GM19193 (cell line): ENCODE data around the gene NEURL1B.

Source experiments
- POLR2A ChIP-seq: IDR thresholded peaks from 4 replicates; pipeline ENCODE4 v1.6.1; 2011; ENCODE audit not compliant: insufficient read depth, insufficient read length; ENCODE audit errors: extremely low read depth

The NEURL1B gene

GRCh38 chr5:172688349-172689217 is 47.5 kb downstream of the NEURL1B start:
- no peak for TF ChIP-seq POLR2A

GRCh38 chr5:172689218-172689572 is 48.1 kb downstream of the NEURL1B start:
- no peak for TF ChIP-seq POLR2A

- no peak for TF ChIP-seq POLR2A
Measured at GRCh38 chr5:172689801-172690200, 48.7 kb downstream of the NEURL1B start.

- no peak for TF ChIP-seq POLR2A
Measured at GRCh38 chr5:172690258-172691075, 49.4 kb downstream of the NEURL1B start.

- TF ChIP-seq POLR2A: no peak
Measured at GRCh38 chr5:172691886-172692285, 50.8 kb downstream of the NEURL1B start.

GRCh38 chr5:172692451-172692850 is 51.4 kb downstream of the NEURL1B start:
- no peak for TF ChIP-seq POLR2A

GRCh38 chr5:172692981-172693380 is 51.9 kb downstream of the NEURL1B start:
- TF ChIP-seq POLR2A: no peak

GRCh38 chr5:172694061-172694460 is 53.0 kb downstream of the NEURL1B start:
- TF ChIP-seq POLR2A: no peak

- TF ChIP-seq POLR2A: no peak
Measured at GRCh38 chr5:172694541-172694940, 53.5 kb downstream of the NEURL1B start.

GRCh38 chr5:172695232-172696054 is 54.4 kb downstream of the NEURL1B start:
- no peak for TF ChIP-seq POLR2A

GRCh38 chr5:172696171-172696849 is 55.2 kb downstream of the NEURL1B start:
- TF ChIP-seq POLR2A: no peak

GRCh38 chr5:172697123-172698121 is 56.4 kb downstream of the NEURL1B start:
- TF ChIP-seq POLR2A: peak; percentile 36

GRCh38 chr5:172699423-172699822 is 58.4 kb downstream of the NEURL1B start:
- TF ChIP-seq POLR2A: no peak

- TF ChIP-seq POLR2A: no peak
Measured at GRCh38 chr5:172699999-172700364, 58.9 kb downstream of the NEURL1B start.
